ENCODE measurements around the gene CASK. TPM values are rescaled to one million over a fixed set of nuclear protein-coding genes. Genes with fewer than 3 reads are reported as not detected.

The CASK gene
- total and polyA plus RNA-seq, 2 donors from 2014 or later, result 15.9 to 58.9 TPM

GRCh38 chrX:41526925-41527324, 396.4 kb downstream of the CASK start:
- peaks cover 0 to 15% (median 2%) of the 10 kb centered on the region in 3 donors for H3K4me1 ChIP-seq (ENCODE audit: control insufficient read depth in 2 of 3, insufficient read depth in 2 of 3, low read depth in 1 of 3, low read length in 3 of 3)

DNA sequence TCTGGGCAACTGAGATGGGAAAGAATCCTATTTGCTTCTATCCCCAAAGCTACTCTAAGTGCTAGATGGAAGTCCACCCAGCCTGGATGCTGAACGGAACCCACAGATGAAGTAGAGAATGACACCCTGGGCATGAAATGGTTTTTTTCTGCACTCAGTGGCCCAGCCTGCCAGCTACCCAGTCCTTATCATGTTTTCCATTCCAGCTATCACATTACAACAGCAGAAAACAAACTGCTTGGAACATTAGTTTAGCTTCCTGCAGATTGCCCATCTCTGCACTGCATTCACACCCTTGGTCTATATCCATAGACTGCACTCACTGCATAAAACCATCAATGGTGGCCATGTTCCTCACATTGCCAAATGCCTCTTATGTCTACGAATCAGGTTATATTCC, 397.1 kb downstream of the CASK start:
- H3K4me3 ChIP-seq (ENCODE audit: low read length in 3 of 3), result no peak overlapping the region
- no peak for FAIRE-seq
- no peak overlapping the region for H3K9ac ChIP-seq (ENCODE audit: low read length in 3 of 3)
- no peak for DNase-seq
- TF ChIP-seq CTCF (IDR thresholded peaks at IDR 0.05; ENCODE audit: borderline replicate concordance, extremely low read depth, insufficient read depth), result no peak
- intact Hi-C loops (cut with DNase I), result no loop called here
- peaks cover 0 to 15% (median 2%) of the 10 kb centered on the region in 3 donors for H3K4me1 ChIP-seq (ENCODE audit: control insufficient read depth in 2 of 3, insufficient read depth in 2 of 3, low read depth in 1 of 3, low read length in 3 of 3)
- H3K27me3 ChIP-seq (ENCODE audit: control insufficient read depth, insufficient read depth, low read length), result peaks cover 9% of the 10 kb centered on the region
- no peaks in the 10 kb centered on the region for H3K9me3 ChIP-seq (ENCODE audit: control insufficient read depth in 2 of 3, insufficient read depth in 1 of 3, low read length in 3 of 3)
- H3K36me3 ChIP-seq (ENCODE audit: control insufficient read depth in 2 of 3, insufficient read depth in 3 of 3, low read length in 3 of 3), result peaks cover 3 to 12% (median 5%) of the 10 kb centered on the region in 3 donors
- no peak overlapping the region for H3K27ac ChIP-seq (ENCODE audit: low read depth in 2 of 2, low read length in 2 of 2)

More at GRCh38 chrX:41526925-41527324, 396.4 kb downstream of the CASK start:
- Histone ChIP-seq H3K36me3 (ENCODE audit: control insufficient read depth in 2 of 3, insufficient read depth in 3 of 3, low read length in 3 of 3) (peaks cover 3 to 13% (median 5%) of the 10 kb centered on the region in 3 donors), H3K9me3 (ENCODE audit: control insufficient read depth in 2 of 3, insufficient read depth in 1 of 3, low read length in 3 of 3) (no peaks in the 10 kb centered on the region), H3K4me3 (ENCODE audit: low read length in 3 of 3) (no peak overlapping the region), H3K9ac (ENCODE audit: low read length in 3 of 3) (no peak overlapping the region), H3K27ac (ENCODE audit: low read depth in 2 of 2, low read length in 2 of 2) (no peak overlapping the region), H3K27me3 (ENCODE audit: control insufficient read depth, insufficient read depth, low read length) (peaks cover 9% of the 10 kb centered on the region)
- no peak for TF ChIP-seq CTCF (IDR thresholded peaks at IDR 0.05; ENCODE audit: borderline replicate concordance, extremely low read depth, insufficient read depth)
- intact Hi-C loops (cut with DNase I), result no loop called here
- no peak for FAIRE-seq
- DNase-seq, result no peak

- Histone ChIP-seq H3K9me3 (ENCODE audit: control insufficient read depth in 2 of 3, insufficient read depth in 1 of 3, low read length in 3 of 3) (no peaks in the 10 kb centered on the region), H3K4me1 (ENCODE audit: control insufficient read depth in 2 of 3, insufficient read depth in 2 of 3, low read depth in 1 of 3, low read length in 3 of 3) (peaks cover 0 to 11% (median 5%) of the 10 kb centered on the region in 3 donors), H3K27me3 (ENCODE audit: control insufficient read depth, insufficient read depth, low read length) (peaks cover 9% of the 10 kb centered on the region), H3K27ac (ENCODE audit: low read depth in 2 of 2, low read length in 2 of 2) (no peak overlapping the region), H3K9ac (ENCODE audit: low read length in 3 of 3) (no peak overlapping the region), H3K4me3 (ENCODE audit: low read length in 3 of 3) (no peak overlapping the region), H3K36me3 (ENCODE audit: control insufficient read depth in 2 of 3, insufficient read depth in 3 of 3, low read length in 3 of 3) (no peaks in the 10 kb centered on the region)
- no peak for TF ChIP-seq CTCF (IDR thresholded peaks at IDR 0.05; ENCODE audit: borderline replicate concordance, extremely low read depth, insufficient read depth)
- intact Hi-C loops (cut with DNase I), result no loop called here
- DNase-seq (no peak), FAIRE-seq (no peak)
Observed at GRCh38 chrX:41522671-41523070, 400.7 kb downstream of the CASK start.

- no peak for DNase-seq
- no peak for FAIRE-seq
- TF ChIP-seq CTCF (IDR thresholded peaks at IDR 0.05; ENCODE audit: borderline replicate concordance, extremely low read depth, insufficient read depth), result no peak
- H3K9me3 ChIP-seq (ENCODE audit: control insufficient read depth in 2 of 3, insufficient read depth in 1 of 3, low read length in 3 of 3), result no peaks in the 10 kb centered on the region
- H3K27ac ChIP-seq (ENCODE audit: low read depth in 2 of 2, low read length in 2 of 2), result no peak overlapping the region
- no peaks in the 10 kb centered on the region for H3K36me3 ChIP-seq (ENCODE audit: control insufficient read depth in 2 of 3, insufficient read depth in 3 of 3, low read length in 3 of 3)
- intact Hi-C loops (cut with DNase I), result no loop called here
- H3K9ac ChIP-seq (ENCODE audit: low read length in 3 of 3), result no peak overlapping the region
- no peak overlapping the region for H3K4me3 ChIP-seq (ENCODE audit: low read length in 3 of 3)
- H3K4me1 ChIP-seq (ENCODE audit: control insufficient read depth in 2 of 3, insufficient read depth in 2 of 3, low read depth in 1 of 3, low read length in 3 of 3), result peaks cover 0 to 11% (median 5%) of the 10 kb centered on the region in 3 donors
- peaks cover 9% of the 10 kb centered on the region for H3K27me3 ChIP-seq (ENCODE audit: control insufficient read depth, insufficient read depth, low read length)
Observed at GRCh38 chrX:41522081-41522480, 401.3 kb downstream of the CASK start.

Data from kidney (tissue), 14 donors.